NCI-H774 (cell line): ENCODE measurements around the gene KISS1.

Experiments
- DNase-seq: peaks from one replicate; lab custom pipeline; 2025; lab: John Stamatoyannopoulos, UW

KISS1 gene

DNA sequence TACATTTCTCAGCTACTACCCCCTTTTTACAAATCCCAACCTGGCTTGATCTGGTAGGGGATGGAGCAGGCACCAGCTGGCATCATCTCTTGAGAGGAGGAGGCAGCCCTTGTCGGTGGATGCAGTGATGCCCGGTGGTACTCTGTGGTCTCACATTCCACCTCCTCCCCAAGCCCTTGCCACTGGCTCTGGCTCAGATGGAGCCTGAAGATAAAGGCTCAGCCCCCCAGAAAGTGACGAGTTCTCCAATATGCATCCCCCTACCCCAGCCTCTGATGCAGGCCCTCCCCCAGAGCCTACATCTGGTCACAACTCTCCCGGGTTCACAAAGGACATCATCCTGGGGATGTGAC is 21.3 kb upstream of the KISS1 start:
- no peak for DNase-seq

DNA sequence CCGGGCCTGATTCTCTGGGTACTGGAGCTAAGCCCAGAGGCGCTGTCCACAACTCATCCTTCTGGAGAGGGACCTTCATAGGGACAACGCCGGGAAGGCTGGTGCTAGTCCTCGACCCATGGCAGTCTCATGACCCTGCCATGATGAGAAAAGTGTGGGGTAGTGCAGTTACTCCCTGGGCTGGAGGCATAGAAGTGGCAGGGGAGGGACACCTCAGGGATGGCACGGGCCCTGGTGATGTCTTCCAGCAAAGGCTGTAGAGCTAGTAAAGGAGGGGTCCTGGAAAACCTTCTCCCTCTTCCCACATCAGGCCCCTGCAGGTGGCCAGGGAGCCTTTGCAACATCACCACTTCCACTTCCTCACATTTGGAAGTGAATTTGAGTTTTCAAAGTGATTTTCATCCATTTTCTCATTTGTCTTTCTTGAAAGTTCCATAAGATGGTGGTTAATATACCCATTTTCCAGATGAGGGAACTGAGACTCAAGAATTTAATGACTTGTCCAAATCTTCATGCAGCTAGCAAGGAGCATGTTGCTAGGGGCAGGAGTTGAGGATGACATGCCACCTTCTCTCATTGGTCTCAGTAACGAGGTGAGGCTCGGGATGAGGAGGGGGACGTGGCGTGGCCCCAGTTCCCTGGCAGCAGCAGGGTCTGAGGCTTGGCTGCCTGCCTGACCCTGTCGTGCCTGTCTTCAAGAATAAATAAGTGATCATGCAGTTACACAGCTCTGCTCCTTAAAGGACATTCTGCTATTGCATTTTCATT is 20.8 kb upstream of the KISS1 start:
- no peak for DNase-seq

DNA sequence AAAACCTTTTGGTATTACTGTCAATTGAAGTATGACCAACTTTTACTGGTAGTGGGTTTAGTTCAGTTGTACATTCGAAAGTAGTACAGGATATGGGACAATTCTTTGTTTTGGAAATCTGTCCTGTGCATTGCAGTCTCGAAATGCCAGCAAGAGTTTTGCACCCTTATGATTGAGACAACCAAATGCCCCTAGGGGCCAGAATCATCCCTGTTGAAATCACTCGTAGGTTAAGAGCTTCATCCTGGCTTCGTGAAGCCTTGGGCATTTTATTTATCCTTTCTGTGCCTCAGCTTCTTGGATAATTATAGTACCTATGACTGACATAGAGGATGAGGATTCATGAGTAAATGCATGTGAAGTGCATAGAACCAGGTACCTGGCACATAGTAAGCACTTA is 19.9 kb upstream of the KISS1 start:
- no peak for DNase-seq

DNA sequence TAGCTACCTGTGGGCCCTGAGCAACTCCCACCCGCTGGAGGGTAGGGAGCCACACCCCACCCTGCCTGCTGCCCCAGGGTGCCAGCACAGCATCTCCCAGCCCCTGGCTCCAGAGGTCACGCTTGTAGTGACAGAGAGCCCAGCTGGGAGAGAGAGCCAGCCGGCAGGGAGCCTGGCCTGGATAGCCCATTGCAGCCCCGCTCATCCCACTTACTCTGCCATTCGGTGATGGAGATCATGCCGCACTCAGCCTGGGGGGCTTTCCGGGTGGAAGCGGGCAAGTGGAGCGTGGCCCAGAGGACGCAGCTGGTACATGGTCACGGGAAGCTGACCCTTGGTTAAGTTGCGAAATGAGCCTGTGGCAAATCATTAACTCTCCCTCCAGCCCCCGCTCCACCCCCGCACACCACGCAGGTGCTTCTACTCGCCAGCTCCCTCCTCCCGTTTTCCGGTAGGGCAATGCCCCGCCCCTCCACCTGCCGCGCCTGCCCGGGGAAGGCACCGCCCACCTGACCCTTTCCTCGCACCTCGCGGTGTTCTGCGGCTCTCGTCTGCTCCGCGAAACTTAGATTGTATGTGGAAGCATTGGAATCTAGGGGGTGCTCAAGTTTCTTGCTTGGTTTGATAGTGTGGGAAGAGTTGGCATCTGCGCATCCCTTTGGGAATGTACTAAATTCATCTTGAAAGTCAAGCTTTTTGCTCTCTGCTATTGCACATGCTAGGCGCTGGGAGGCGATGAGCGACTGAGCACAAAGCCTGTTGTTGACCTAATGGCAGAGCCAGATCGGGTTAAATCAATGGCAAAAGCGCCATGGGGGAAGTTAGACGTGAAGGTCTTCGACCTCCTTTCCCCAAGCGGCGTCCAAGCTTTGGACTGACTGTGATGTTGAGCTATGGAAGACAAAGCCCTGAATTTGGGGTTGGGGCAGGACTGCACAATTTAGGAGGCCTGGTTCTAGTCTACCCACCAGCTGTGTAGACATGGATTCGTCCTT is 17.7 kb upstream of the KISS1 start, which contains the start of gene GOLT1A:
Gene GOLT1A, minus strand, starts transcription at position 321 of the 995 bp plus-strand sequence. Its CDS starts 82 bp downstream, at position 239.
- no peak for DNase-seq

DNA sequence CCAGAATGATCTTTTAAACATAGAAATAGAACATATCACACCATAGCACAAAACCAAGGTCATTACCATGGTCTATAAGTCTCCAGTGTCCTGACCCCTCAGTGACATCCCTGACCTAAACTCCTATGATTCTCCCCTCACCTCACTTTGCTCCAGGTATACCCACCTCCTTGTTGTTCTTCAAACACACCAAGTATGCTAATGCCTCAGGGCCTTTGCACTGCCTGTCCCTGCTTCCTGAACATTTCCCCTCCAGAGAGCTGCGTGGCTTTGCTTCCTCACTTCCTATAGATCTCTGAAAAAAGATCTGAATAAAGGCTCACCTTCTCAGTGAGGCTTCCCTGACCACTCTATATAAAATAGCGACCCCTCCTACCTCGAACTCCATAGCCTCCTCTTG is 16.4 kb upstream of the KISS1 start:
- DNase-seq, result no peak

DNA sequence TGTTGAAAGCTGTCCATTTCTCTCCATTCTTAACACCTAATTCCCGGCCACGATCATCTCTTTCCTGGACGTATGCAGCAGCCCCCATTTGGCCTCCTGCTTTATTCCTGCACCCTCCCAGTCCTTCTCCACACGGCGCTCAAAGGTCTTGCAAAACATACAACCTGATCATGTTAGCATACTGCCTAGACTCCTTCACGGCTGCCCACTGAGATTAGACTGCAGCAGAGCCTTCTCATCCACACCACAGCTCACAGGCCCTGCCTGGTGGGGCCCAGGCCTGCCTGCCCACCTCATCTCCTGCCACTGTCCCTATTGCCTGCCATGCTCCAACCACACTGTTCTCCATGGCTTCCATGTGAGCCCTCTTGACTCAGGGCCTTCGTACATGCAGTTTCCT is 14.8 kb upstream of the KISS1 start:
- no peak for DNase-seq

DNA sequence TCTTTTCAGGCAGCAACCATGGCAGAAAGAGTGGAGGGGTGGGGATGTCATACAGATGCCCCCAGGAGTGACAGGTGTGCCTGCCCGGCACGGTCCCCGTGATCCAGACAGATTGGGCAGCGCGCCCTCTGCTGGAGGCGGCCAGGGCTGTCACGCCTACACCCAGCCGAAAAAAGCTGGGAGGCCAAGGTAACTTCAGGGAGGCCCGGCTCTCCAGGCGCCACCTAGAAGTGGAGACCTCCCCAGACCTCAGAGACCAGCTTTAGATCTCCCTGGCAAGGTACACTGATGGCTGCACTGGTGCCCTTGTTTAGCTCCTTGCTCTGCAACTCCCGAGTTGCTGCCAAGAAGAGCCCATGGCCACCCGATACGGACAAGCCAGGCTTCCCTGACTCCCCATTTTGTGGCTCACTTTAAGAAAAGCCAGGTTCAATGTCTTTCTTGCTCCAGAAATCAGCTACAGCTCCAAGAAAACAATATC is 10.9 kb upstream of the KISS1 start:
- DNase-seq, result peak; percentile 23

DNA sequence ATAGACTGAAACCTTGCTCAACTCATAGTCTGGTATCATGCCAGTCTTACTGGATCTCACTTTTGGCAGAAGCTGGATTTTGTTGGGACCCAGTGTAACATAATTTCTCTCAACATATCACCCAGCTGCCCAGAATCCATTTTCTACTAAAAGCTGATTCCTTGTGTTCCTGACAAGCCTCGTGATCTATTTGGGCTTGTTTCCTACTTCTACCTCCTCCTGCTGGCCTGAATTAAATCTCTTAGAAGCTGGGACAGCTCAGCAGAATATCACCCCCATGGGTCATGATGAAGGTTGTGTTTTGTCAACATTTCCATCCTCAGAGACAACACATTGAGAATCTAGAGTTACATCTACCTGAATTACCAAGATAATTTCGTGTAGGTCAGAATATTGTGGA is 9.8 kb upstream of the KISS1 start:
- no peak for DNase-seq

DNA sequence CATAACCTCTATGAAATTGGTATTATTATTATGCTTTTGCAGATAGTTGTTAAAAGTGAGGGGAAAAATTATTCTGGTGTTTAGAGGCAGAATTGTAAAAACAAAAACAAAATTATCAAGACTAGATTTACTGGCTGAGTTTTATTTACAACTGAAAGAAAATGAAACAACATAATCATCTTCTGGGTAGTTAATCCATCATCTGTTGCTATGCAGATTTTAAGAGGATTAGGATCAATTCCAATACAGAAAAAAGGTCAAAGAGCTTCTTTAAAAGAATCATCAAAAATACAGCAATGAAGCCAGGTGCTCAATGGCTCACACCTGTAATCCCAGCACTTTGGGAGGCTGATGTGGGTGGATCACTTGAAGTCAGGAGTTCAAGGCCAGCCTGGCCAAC is 9.2 kb upstream of the KISS1 start:
- no peak for DNase-seq

DNA sequence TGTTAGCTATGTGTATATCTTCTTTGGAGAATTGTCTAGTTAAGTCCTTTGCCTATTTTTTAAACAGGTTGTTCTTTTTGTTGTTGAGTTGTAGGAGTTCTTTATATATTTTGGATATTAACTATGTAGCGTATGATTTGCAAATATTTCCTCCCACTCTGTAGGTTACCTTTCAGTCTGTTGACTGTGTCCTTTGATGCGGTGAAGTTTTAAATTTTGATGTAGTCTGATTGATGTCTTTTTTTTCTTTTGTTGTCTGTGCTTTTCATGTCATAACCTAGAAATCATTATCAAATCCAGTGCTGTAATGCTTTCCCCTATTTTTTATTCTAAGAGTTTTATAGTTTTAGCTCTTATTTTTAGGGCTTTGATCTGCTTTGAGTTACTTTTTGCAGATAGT is 8.7 kb upstream of the KISS1 start:
- DNase-seq, result no peak

DNA sequence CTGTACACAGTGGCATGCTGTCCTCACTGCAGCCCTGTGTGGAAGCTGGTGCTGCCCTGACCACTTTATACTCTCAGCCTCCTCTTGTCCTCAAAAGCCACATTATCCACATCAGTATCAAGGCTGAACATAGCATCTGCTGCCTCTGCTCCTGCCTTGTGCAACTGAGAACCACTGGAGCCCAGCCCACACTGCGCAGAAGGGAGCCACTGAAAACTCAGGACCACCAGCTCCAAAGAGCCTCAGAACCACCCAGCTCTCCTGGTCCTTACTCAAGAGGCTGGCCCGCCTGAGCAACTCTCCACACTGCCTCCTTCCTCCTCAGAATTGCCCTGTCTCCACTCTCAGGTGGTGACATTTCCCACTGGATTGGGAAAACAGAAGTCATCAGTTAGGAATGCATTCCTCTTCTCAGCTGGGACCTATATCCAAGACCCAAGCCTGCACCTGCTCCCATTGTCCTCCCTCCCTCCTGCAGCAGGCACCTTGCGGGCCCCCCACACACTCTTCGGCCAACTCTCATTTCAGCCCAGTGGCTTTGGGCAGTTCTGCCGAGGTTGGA is 7.0 kb upstream of the KISS1 start:
- no peak for DNase-seq

DNA sequence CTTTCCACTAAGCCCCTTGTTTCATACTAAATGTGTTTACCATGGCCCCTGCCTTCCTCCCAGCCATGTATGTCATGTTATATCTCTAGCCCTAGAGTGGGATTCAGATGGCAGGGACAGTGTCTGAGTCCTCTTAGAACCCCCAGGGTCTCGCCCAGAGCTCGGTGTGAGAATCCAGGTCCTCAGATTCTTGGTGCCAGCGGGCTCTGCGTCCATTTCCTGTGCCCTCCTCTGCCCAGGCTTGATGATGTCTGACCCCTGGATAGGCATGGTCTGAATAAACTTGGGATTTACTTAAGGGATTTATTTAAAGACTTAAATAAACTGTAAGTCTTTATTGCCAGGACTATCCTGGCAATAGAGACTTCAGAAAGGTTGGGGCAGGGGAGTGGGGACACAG is 6.2 kb upstream of the KISS1 start:
- DNase-seq, result no peak

DNA sequence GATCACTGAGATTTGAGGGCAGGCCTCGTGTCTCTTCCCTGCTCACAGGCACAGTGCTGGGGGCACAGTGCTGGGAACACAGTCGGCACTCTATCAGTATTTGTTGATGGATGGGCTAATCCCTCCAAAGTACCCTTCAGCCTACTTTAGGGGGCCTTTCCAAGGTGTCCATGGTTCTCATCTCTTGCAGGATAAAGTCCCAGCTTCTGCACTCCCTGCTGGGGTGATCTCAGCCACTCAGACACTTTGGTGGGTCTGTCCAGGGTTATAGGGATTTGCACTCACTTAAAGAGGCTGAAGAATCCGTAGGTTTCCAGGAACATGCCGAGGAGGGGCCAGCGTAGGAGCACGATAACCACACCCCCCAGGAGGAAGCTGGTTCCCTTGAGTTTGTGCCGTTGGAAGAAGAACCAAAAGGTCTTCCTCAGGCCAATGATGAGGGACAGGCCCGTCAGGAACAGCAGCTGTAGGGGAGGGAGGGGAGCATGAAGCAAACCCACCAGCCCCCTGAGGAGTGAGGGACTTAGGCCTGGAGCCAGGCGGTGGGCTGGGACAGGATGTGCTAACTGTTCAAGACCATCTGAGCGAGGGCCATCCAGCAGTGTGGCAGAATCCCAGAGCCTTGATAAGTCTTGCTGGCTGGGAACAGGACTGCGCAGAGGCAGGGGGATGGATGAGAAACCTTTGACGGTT is 5.2 kb upstream of the KISS1 start:
- no peak for DNase-seq

DNA sequence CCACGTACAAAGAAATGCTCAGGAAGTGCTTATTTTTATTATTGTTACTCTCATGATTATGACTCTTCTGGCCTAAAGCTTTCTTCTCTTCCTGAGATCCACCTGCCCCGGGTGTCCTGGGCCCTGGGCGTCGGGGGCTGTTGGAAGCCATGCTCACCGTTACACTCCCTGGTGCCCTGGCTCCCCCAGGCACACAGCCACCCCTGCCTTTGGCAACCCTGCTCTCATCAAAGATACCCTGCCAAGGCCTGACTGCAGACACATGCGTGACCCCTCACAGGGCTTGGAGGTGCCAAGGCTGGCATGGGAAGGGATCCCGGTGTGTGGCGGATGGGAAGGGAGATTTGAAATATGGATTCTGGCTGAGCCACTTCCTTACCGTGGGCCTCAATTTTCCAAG is 3.3 kb upstream of the KISS1 start:
- no peak for DNase-seq

DNA sequence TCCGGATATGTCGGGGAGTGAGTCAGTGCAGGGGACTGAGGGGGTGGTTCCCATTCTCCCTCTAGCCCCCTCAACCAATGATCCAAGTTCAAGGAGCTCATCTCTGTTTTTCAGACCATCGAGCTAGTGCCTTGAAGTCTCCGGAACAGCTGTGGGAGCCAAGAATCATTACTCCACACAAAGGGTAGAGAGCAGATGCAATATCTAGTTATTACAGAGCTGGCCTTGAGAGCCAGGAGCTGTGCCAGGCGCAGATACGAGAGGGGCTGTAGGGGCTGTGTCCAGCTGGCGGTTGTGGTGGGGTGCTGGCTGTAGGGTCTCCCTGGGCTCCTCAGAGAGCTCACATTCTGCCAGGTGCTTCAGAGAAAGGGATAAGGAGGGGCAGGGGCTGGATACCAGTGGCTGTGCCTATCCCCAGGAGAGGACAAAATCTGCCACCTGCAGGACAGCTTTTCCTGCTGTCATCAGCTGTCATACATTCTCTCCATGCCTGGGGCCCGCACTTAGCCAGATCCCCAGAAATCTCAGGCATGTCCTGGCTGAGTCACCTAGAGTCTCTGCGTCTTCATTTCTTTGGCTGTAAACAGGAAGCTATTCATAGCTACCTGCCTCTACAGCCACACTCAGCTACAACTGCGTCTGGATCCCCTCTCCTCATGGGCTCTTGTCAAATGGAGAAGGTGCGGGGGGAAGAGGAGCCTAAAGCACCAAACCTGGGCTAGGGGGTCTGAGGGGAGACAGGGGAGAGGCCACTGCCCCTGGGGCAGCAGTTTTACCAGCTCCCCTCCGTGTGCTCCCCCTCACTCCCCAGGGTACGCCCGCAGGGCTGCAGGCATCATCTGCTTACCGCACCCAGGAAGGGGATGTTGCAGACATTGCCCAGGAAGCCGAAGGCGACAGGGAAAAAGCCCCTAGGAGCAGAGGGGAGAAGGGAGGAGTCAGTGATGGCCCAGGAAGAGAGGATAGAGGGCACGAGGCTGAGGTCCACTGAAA is 2.4 kb upstream of the KISS1 start:
- no peak for DNase-seq

DNA sequence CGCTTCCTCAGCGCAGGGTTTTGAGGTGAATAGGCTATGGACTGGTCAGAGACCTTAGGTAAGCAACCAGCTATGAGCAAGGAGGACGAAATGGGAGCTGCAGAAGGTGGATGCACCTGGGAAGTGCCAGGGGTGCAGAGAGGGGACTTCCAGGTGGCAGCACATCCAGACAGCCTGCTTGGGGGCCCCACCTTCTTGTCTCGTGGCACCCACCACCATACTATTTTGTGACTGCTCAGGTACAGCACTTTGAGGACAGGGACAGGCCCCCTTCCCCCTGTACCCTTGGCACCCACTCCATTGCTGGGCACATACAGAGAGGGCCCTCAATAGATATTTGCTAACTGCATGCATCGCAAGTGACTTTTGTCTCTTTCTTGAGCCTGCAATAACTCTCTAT is 777 bp upstream of the KISS1 start:
- no peak for DNase-seq

DNA sequence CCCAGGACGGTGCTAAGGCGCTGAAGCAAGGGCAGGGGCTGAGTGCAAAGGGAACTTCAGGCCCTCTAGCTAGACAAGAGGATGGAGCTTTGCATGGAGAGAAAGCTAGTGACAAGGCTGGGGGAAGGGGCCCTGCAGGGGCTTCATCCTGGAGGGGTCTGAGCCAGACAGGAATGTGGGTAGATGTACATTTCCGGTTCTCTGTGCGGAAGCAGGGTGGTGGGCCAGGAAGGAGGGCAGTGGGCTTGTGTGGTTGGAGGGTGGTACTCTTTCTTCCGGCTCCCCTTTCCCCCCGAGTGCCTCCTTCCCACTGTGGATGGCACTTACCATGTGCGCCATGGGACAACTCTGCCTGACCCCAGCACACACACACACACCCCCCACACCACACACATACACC is 1.5 kb downstream of the KISS1 start:
- DNase-seq, result no peak

DNA sequence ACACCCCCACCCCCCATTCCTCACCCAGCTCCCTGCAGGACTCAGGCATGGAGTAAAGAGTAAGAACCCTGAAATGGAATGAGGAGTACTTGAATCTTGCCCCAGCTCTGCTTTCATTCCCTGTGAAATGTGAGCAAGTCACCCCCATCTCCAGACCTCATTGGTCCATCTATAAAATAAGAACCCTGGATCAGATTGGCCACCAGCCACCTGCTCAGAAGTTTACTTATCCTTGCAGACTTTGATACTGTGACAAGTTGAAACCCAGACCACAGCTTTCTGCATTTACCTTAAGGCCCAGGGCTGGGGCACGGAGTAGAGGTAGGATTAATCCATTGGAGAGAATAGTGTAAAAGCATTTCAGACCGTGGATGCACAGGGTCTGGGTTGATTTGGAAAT is 2.2 kb downstream of the KISS1 start:
- no peak for DNase-seq

DNA sequence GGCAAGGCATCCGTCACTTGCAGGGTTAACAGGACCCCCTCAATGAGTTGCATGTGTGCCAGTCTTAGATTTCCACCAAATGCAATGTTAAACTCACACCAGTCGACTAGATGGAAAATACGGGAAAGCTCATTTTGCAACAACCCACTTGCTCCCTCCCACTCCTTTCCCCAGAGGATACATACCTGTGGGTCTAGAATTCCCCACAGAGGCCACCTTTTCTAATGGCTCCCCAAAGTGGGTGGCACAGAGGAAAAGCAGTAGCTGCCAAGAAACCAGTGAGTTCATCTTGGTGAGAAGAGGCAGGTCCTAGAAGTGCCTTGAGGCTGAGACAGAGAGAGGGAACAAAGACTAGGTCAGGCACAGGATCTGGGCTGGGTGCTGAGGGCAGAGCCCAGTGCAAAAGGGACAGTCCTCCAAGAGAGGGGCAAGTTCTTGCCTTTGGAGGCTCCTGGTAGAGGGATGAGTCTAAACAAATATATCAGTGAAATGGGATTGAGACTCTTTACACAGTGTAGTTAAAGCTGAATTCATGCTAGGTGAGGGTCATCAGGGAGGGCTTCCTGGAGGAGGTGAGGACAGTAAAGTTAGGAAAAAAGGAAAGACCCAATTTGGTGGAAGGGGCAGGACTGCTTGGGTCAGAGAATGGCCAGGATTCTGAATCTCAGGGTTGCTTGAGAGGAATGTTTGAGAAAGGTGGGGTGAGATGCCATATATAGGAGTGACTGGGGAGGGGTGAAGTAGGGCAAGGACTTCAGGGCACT is 3.5 kb downstream of the KISS1 start:
- DNase-seq, result no peak

DNA sequence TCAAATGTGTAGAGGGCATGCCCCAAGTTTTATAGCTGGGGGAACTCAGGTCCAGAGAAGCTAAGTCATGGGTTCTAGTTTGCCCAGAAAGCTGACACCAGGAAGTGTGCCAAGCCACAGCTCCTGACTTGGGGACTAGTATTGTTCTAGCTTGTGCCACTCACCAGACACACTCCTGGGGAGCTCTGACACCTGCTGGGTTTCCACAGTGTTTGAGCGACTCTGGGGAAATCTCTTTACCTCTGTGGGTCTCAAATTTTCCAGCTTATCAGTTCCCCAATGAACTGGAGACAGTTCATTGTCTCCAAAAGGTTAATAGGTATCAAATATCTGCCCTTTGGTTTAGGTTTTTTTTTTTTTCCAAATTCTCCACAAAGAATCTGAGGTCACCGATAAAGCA is 4.2 kb downstream of the KISS1 start:
- DNase-seq, result no peak
